H1 (cell line): Measurements from ENCODE around the gene PIP4K2C. TPM values are rescaled to one million over a fixed set of nuclear protein-coding genes. Genes with fewer than 3 reads are reported as not detected.

Experiments used
- MAFK ChIP-seq: IDR thresholded peaks from 2 replicates; pipeline ENCODE4 v1.6.1; 2012; ENCODE audit warnings: low read depth, mild to moderate bottlenecking, improper control_type of control experiment, low read length
- SUZ12 ChIP-seq: fragments of 200-600 bp; sonication (generic); IDR thresholded peaks from 2 replicates; pipeline ENCODE4 v1.6.1; 2012; ENCODE audit warnings: mild to moderate bottlenecking, inconsistent platforms, low read length, moderate library complexity, mixed read lengths
- polyA plus RNA-seq, 7 experiments: library from polyadenylated mRNA; depleted of rRNA in 3 of 7; stranded (reverse) in 5 of 7; unstranded in 2 of 7; fragments of >200 nt in 5 of 7; fragments of 200-250 nt in 2 of 7; gene quantifications; 1 replicate in 5 of 7; 2 replicates in 1 of 7; 4 replicates in 1 of 7; pipeline versions ENCODE4 v1.2.1 to v1.2.3, GENCODE V29; 2011 to 2013; ENCODE audit warnings: missing spikeins in 2 of 7, mixed read lengths in 2 of 7
- total RNA-seq: library from RNA; stranded (reverse); fragmentation: NEBNext Ultra II Directional; extraction: Animal tissue kit (Norgen Biotek cat#: 25700); gene quantifications from 2 replicates; pipeline ENCODE4 v1.2.1, GENCODE V29; 2021

The PIP4K2C gene
- total and polyA plus RNA-seq, 2 of the 8 experiments (the other 6 are each of a cell fraction or from before 2014, with no cell fraction given) = 25.0 to 27.1 TPM

GRCh38 chr12:57619434-57620244 lies 28.6 kb downstream of the PIP4K2C start (continued):
- TF ChIP-seq SUZ12 = peak; percentile 83
- no peak for TF ChIP-seq MAFK
